Prostate gland (tissue), 2 donors: ENCODE measurements around the gene CDK14.

Source experiments
- POLR2AphosphoS5 ChIP-seq: sonication (generic); formaldehyde crosslinking; IDR thresholded peaks from one replicate; pipeline ENCODE4 v1.6.1; 2017; ENCODE audit warnings: antibody characterized with exemption
- TF ChIP-seq, protein P1 (sequence below), 4 experiments: fragments of 200-600 bp in 2 of 4; fragments of 450-650 bp in 2 of 4; sonication (generic) in 2 of 4; IDR thresholded peaks; 1 replicate in 3 of 4; 2 replicates in 1 of 4; pipeline ENCODE4 v1.5.1; 2016 to 2019; ENCODE audit warnings: antibody characterized with exemption in 4 of 4, mild to moderate bottlenecking in 2 of 4, moderate library complexity in 2 of 4

DNA sequence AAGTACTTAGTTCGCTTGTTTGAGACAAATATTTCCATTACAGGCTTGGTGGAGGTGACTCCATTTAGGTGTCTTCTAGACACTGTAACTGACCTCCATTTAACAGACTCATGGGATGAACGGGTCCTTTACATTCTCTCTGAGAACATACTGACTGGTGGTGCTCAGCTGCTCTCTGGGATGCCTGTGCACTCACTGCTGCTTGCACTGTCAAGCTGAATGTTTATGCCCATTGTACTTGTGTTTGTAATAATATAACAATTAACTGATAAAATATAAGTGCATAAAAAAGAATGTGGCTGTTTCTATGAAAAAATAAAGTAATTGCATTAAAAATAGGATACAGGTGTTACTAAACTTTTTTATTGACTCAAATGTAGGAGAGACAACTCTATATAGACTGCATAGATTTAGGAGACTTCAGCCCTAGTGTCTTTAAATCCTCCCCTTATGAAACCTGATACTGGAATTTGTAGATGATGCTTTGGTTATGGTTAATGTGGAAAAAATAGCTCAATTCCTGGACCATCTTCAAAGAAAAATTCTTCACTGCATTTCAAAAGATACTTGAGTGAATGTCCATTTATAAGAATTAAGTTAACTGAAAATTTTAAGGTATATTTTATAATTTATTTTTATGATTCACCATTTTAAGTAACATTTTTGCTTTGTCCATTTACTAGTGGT lies 85.4 kb downstream of the CDK14 start:
- TF ChIP-seq, protein P1, sequence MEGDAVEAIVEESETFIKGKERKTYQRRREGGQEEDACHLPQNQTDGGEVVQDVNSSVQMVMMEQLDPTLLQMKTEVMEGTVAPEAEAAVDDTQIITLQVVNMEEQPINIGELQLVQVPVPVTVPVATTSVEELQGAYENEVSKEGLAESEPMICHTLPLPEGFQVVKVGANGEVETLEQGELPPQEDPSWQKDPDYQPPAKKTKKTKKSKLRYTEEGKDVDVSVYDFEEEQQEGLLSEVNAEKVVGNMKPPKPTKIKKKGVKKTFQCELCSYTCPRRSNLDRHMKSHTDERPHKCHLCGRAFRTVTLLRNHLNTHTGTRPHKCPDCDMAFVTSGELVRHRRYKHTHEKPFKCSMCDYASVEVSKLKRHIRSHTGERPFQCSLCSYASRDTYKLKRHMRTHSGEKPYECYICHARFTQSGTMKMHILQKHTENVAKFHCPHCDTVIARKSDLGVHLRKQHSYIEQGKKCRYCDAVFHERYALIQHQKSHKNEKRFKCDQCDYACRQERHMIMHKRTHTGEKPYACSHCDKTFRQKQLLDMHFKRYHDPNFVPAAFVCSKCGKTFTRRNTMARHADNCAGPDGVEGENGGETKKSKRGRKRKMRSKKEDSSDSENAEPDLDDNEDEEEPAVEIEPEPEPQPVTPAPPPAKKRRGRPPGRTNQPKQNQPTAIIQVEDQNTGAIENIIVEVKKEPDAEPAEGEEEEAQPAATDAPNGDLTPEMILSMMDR (IDR thresholded peaks at IDR 0.05): no peak
- TF ChIP-seq POLR2AphosphoS5: no peak
